ENCODE data around the gene ITIH6.

GRCh38 chrX:54754854-54755253, 43.2 kb downstream of the ITIH6 start:
- TF ChIP-seq CTCF (IDR thresholded peaks at IDR 0.05) (no peak), POLR2A (IDR thresholded peaks at IDR 0.05) (no peak)

Data from Peyer's patch (tissue), 4 donors.